Medulla oblongata (tissue), 1 donor: ENCODE measurements around the gene TOMM40L.

ENCODE experiments used
- DNase-seq: peaks from one replicate; pipeline ENCODE4 v3.0.0-alpha.2; 2015; ENCODE audit errors: extremely low spot score

TOMM40L gene

GRCh38 chr1:161225534-161226319, at the start of gene TOMM40L:
Gene TOMM40L, plus strand, starts transcription at chr1:161226060. Its CDS starts 430 bp downstream, at chr1:161226490.
- peak; percentile 99 for DNase-seq

GRCh38 chr1:161176468-161177111, 49.3 kb upstream of the TOMM40L start:
- DNase-seq = no peak

- DNase-seq = peak; percentile 88
Measured at GRCh38 chr1:161177112-161177935, 48.5 kb upstream of the TOMM40L start, which contains the start of gene B4GALT3. Gene B4GALT3, minus strand, starts transcription at chr1:161177507. Its CDS starts 1,447 bp downstream, at chr1:161176060.

- no peak for DNase-seq
Measured at GRCh38 chr1:161177936-161178244, 48.0 kb upstream of the TOMM40L start.

GRCh38 chr1:161179698-161180097, 46.2 kb upstream of the TOMM40L start:
- no peak for DNase-seq

- DNase-seq = peak; percentile 60
Measured at GRCh38 chr1:161180639-161181038, 45.2 kb upstream of the TOMM40L start.

- DNase-seq = no peak
Measured at GRCh38 chr1:161182214-161182613, 43.6 kb upstream of the TOMM40L start.

- DNase-seq = peak; percentile 89
Measured at GRCh38 chr1:161185282-161185682, 40.6 kb upstream of the TOMM40L start.

- peak; percentile 83 for DNase-seq
Measured at GRCh38 chr1:161185732-161186311, 40.0 kb upstream of the TOMM40L start.

GRCh38 chr1:161187311-161187710, 38.5 kb upstream of the TOMM40L start:
- DNase-seq = no peak

GRCh38 chr1:161188381-161188780, 37.5 kb upstream of the TOMM40L start:
- no peak for DNase-seq

- DNase-seq = no peak
Measured at GRCh38 chr1:161189036-161189435, 36.8 kb upstream of the TOMM40L start.

GRCh38 chr1:161190962-161191521, 34.8 kb upstream of the TOMM40L start:
- DNase-seq = peak; percentile 51

GRCh38 chr1:161191971-161192370, 33.9 kb upstream of the TOMM40L start:
- no peak for DNase-seq

- peak; percentile 92 for DNase-seq
Measured at GRCh38 chr1:161192476-161193465, 33.1 kb upstream of the TOMM40L start.

GRCh38 chr1:161193561-161194235, 32.2 kb upstream of the TOMM40L start:
- peak; percentile 91 for DNase-seq

GRCh38 chr1:161195171-161195570, 30.7 kb upstream of the TOMM40L start:
- DNase-seq = peak; percentile 79

GRCh38 chr1:161196111-161196510, 29.7 kb upstream of the TOMM40L start:
- no peak for DNase-seq

GRCh38 chr1:161196521-161197451, 29.1 kb upstream of the TOMM40L start:
- no peak for DNase-seq
